ENCODE measurements around the gene PTF1A. TPM values are rescaled to one million over a fixed set of nuclear protein-coding genes. Genes with fewer than 3 reads are reported as not detected.

PTF1A gene
- total and polyA plus RNA-seq, 2 of the 4 experiments (the other 2 are of a cell fraction): not detected

- TF ChIP-seq, protein P1, sequence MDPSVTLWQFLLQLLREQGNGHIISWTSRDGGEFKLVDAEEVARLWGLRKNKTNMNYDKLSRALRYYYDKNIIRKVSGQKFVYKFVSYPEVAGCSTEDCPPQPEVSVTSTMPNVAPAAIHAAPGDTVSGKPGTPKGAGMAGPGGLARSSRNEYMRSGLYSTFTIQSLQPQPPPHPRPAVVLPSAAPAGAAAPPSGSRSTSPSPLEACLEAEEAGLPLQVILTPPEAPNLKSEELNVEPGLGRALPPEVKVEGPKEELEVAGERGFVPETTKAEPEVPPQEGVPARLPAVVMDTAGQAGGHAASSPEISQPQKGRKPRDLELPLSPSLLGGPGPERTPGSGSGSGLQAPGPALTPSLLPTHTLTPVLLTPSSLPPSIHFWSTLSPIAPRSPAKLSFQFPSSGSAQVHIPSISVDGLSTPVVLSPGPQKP (IDR thresholded peaks at IDR 0.05; ENCODE audit: borderline replicate concordance, low read depth, low read length): no peak
- TF ChIP-seq MAZ (IDR thresholded peaks at IDR 0.05; ENCODE audit: borderline replicate concordance, low read depth, low read length) (no peak), NFE2L2 (IDR thresholded peaks at IDR 0.05; ENCODE audit: low read depth, low read length) (no peak), RAD21 (IDR thresholded peaks at IDR 0.05; ENCODE audit: low read length) (no peak), RCOR1 (IDR thresholded peaks at IDR 0.05; ENCODE audit: insufficient replicate concordance, low read length) (no peak)
- TF ChIP-seq, protein P2, sequence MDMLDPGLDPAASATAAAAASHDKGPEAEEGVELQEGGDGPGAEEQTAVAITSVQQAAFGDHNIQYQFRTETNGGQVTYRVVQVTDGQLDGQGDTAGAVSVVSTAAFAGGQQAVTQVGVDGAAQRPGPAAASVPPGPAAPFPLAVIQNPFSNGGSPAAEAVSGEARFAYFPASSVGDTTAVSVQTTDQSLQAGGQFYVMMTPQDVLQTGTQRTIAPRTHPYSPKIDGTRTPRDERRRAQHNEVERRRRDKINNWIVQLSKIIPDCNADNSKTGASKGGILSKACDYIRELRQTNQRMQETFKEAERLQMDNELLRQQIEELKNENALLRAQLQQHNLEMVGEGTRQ (IDR thresholded peaks at IDR 0.05; ENCODE audit: low read depth, low read length): no peak
- TF ChIP-seq, protein P3, sequence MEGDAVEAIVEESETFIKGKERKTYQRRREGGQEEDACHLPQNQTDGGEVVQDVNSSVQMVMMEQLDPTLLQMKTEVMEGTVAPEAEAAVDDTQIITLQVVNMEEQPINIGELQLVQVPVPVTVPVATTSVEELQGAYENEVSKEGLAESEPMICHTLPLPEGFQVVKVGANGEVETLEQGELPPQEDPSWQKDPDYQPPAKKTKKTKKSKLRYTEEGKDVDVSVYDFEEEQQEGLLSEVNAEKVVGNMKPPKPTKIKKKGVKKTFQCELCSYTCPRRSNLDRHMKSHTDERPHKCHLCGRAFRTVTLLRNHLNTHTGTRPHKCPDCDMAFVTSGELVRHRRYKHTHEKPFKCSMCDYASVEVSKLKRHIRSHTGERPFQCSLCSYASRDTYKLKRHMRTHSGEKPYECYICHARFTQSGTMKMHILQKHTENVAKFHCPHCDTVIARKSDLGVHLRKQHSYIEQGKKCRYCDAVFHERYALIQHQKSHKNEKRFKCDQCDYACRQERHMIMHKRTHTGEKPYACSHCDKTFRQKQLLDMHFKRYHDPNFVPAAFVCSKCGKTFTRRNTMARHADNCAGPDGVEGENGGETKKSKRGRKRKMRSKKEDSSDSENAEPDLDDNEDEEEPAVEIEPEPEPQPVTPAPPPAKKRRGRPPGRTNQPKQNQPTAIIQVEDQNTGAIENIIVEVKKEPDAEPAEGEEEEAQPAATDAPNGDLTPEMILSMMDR (conservative IDR thresholded peaks at IDR 0.05; ENCODE audit: low read depth, low read length): no peak
- Histone ChIP-seq H4K91ac (ENCODE audit: insufficient read depth, low read depth, low read length) (no peak overlapping the region), H2AFZ (replicated peaks; ENCODE audit: low read length, poor library complexity) (no peak overlapping the region), H3K14ac (replicated peaks; ENCODE audit: low read depth, low read length) (no peak overlapping the region), H4K5ac (ENCODE audit: low read depth, low read length) (no peak overlapping the region), H3K27ac (ENCODE audit: insufficient read depth, low read length) (no peak overlapping the region), H3K4ac (ENCODE audit: low read depth, low read length) (no peak overlapping the region), H3K36me3 (ENCODE audit: control insufficient read depth, insufficient read depth, low read length) (no peaks in the 10 kb centered on the region), H4K8ac (ENCODE audit: low read depth in 2 of 2, low read length in 2 of 2) (no peak overlapping the region), H3K79me1 (ENCODE audit: low read depth in 1 of 2, low read length in 2 of 2) (no peaks in the 10 kb centered on the region), H3K56ac (ENCODE audit: extremely low read depth, insufficient read depth, low read length) (no peak overlapping the region), H3K18ac (ENCODE audit: low read depth, low read length) (no peak overlapping the region), H3K9me1 (ENCODE audit: insufficient read depth, low read length) (no peaks in the 10 kb centered on the region), H2BK120ac (ENCODE audit: low read depth, low read length) (no peak overlapping the region), H3K23ac (ENCODE audit: low read depth, low read length) (no peak overlapping the region), H3K27me3 (ENCODE audit: control insufficient read depth, insufficient read depth, low read length) (peaks cover 66% of the 10 kb centered on the region), H3K9ac (ENCODE audit: low read depth, low read length) (no peak overlapping the region), H2AK9ac (replicated peaks; ENCODE audit: low read depth, low read length, poor library complexity) (peak overlapping the region; percentile 34), H2AK5ac (ENCODE audit: low read depth, low read length) (no peak overlapping the region), H3K4me1 (ENCODE audit: control insufficient read depth, insufficient read depth, low read length) (no peaks in the 10 kb centered on the region), H3K4me2 (ENCODE audit: low read depth, low read length) (no peak overlapping the region), H3K4me3 (ENCODE audit: insufficient read depth, low read depth, low read length) (no peak overlapping the region), H4K20me1 (ENCODE audit: insufficient read depth, low read length) (no peaks in the 10 kb centered on the region), H2BK20ac (ENCODE audit: low read depth, low read length) (no peak overlapping the region), H2BK15ac (ENCODE audit: low read depth, low read length) (no peak overlapping the region), H2BK5ac (ENCODE audit: low read depth, low read length, poor library complexity, severe bottlenecking) (no peak overlapping the region), H3K9me3 (ENCODE audit: control insufficient read depth, insufficient read depth, low read length) (peaks cover 4% of the 10 kb centered on the region; the same call in 1 of the 2 replicates)
- intact Hi-C loops (cut with micrococcal nuclease) (no loop called here), in situ Hi-C loops (cut with MboI; ENCODE audit: low sequenced_read_pairs) (no loop called here), dilution Hi-C loops (cut with HindIII; ENCODE audit: low sequenced_read_pairs, unreplicated experiment) (no loop called here)
- no TSS peak for BruUV-seq (replicated peaks)
- ChIA-PET POLR2A (ENCODE audit: unreplicated experiment) (no interaction called here), CTCF (no interaction called here)
- WGBS, 2 experiments (ENCODE audit: extremely low coverage in 2 of 2, insufficient read length in 1 of 2): 3% methylated on average over 6 of the region's 13 CpGs; no CpG with 5 or more reads in 1 of the 2 experiments
- ATAC-seq (ENCODE audit: low read depth) (no peak), DNase-seq (no peak)
These were observed 6.5 kb downstream of the PTF1A start for GRCh38 chr10:23198610-23198939.

Data from IMR-90 (cell line).